ENCODE data around the gene IGSF23.

IGSF23 gene

DNA sequence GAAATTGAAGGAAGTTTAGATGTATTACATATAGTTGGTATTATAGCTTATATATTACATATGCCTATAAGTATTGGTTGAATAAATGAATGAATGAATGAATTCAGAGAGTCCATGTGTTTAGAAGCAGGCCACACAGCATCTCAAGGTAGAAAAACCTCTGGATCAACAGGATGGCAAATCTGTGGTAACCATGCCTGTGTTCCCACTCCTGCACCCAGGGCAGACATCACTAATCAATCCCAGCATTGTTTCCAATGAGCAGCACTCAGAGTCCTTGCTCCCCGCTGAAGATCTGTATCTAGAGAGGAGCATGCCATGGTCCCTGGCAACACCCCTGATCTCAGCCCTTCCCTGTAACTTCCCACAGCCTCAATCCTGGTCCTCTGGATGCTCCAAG lies 58.9 kb downstream of the IGSF23 start:
- H3K27ac ChIP-seq (ENCODE audit: low read depth, low read length), result no peak overlapping the region
- no peaks in the 10 kb centered on the region for H4K20me1 ChIP-seq (ENCODE audit: control insufficient read depth, insufficient read depth, low read depth, low read length)
- H3K4me1 ChIP-seq (ENCODE audit: control insufficient read depth, low read length), result no peaks in the 10 kb centered on the region
- no peaks in the 10 kb centered on the region for H3F3A ChIP-seq (ENCODE audit: control insufficient read depth, insufficient read depth)
- H3K36me3 ChIP-seq (ENCODE audit: control insufficient read depth, low read length), result no peaks in the 10 kb centered on the region
- no peaks in the 10 kb centered on the region for H3K9me2 ChIP-seq (replicated peaks; ENCODE audit: control insufficient read depth, low read length)
- H3K4me2 ChIP-seq (ENCODE audit: low read length), result no peak overlapping the region
- no peaks in the 10 kb centered on the region for H3K9me3 ChIP-seq (ENCODE audit: control insufficient read depth, insufficient read depth, low read length)
- no peaks in the 10 kb centered on the region for H3K27me3 ChIP-seq (ENCODE audit: control insufficient read depth, low read length)
- H3K4me3 ChIP-seq (ENCODE audit: low read length), result no peak overlapping the region
- H3K79me2 ChIP-seq (ENCODE audit: control insufficient read depth, low read length), result no peaks in the 10 kb centered on the region
- TF ChIP-seq EZH2phosphoT487 (IDR thresholded peaks at IDR 0.05; ENCODE audit: borderline replicate concordance, low read length) (no peak), CTCF (IDR thresholded peaks at IDR 0.05; ENCODE audit: low read depth, low read length, poor library complexity, severe bottlenecking) (no peak)

GRCh38 chr19:44673510-44673909 lies 60.1 kb downstream of the IGSF23 start:
- no peaks in the 10 kb centered on the region for H3K36me3 ChIP-seq (ENCODE audit: control insufficient read depth, low read length)
- no peaks in the 10 kb centered on the region for H3K9me3 ChIP-seq (ENCODE audit: control insufficient read depth, insufficient read depth, low read length)
- no peaks in the 10 kb centered on the region for H3K9me2 ChIP-seq (replicated peaks; ENCODE audit: control insufficient read depth, low read length)
- H4K20me1 ChIP-seq (ENCODE audit: control insufficient read depth, insufficient read depth, low read depth, low read length), result no peaks in the 10 kb centered on the region
- no peak overlapping the region for H3K27ac ChIP-seq (ENCODE audit: low read depth, low read length)
- no peaks in the 10 kb centered on the region for H3K79me2 ChIP-seq (ENCODE audit: control insufficient read depth, low read length)
- H3K4me1 ChIP-seq (ENCODE audit: control insufficient read depth, low read length), result no peaks in the 10 kb centered on the region
- H3K4me2 ChIP-seq (ENCODE audit: low read length), result no peak overlapping the region
- no peak for TF ChIP-seq CTCF (IDR thresholded peaks at IDR 0.05; ENCODE audit: low read depth, low read length, poor library complexity, severe bottlenecking)
- no peak for TF ChIP-seq EZH2phosphoT487 (IDR thresholded peaks at IDR 0.05; ENCODE audit: borderline replicate concordance, low read length)
- H3F3A ChIP-seq (ENCODE audit: control insufficient read depth, insufficient read depth), result no peaks in the 10 kb centered on the region
- no peaks in the 10 kb centered on the region for H3K27me3 ChIP-seq (ENCODE audit: control insufficient read depth, low read length)
- H3K4me3 ChIP-seq (ENCODE audit: low read length), result no peak overlapping the region

DNA sequence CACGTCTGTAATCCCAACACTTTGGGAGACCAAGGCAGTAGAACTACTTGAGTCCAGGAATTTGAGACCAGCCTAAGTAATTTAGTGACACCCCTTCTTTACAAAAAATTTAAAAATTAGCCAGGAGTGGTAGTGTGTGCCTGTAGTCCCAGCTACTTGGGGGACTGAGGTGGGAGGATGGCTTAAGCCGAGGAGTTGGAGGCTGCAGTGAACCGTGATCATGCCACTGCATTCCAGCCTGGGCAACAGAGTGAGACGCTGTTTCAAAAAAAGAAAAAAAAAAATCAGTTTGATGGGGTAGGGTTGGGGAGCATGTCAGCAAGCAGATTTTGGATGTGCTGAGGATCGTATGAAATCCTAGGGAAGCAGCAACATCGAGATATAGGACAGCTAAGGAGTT lies 62.2 kb downstream of the IGSF23 start:
- Histone ChIP-seq H3F3A (ENCODE audit: control insufficient read depth, insufficient read depth) (no peaks in the 10 kb centered on the region), H3K27me3 (ENCODE audit: control insufficient read depth, low read length) (no peaks in the 10 kb centered on the region)

More for the DNA sequence above, 62.2 kb downstream of the IGSF23 start:
- Histone ChIP-seq H3K79me2 (ENCODE audit: control insufficient read depth, low read length) (no peaks in the 10 kb centered on the region), H3K9me3 (ENCODE audit: control insufficient read depth, insufficient read depth, low read length) (no peaks in the 10 kb centered on the region), H3K4me3 (ENCODE audit: low read length) (no peak overlapping the region), H4K20me1 (ENCODE audit: control insufficient read depth, insufficient read depth, low read depth, low read length) (no peaks in the 10 kb centered on the region), H3K36me3 (ENCODE audit: control insufficient read depth, low read length) (no peaks in the 10 kb centered on the region), H3K4me2 (ENCODE audit: low read length) (no peak overlapping the region), H3K4me1 (ENCODE audit: control insufficient read depth, low read length) (no peaks in the 10 kb centered on the region), H3K27ac (ENCODE audit: low read depth, low read length) (no peak overlapping the region), H3K9me2 (replicated peaks; ENCODE audit: control insufficient read depth, low read length) (no peaks in the 10 kb centered on the region)
- TF ChIP-seq EZH2phosphoT487 (IDR thresholded peaks at IDR 0.05; ENCODE audit: borderline replicate concordance, low read length) (no peak), CTCF (IDR thresholded peaks at IDR 0.05; ENCODE audit: low read depth, low read length, poor library complexity, severe bottlenecking) (no peak)

All from DOHH2 (cell line).